ENCODE measurements around the gene FCRL4.

GRCh38 chr1:157600236-157600635 lies 2.4 kb upstream of the FCRL4 start:
- TF ChIP-seq CTCF (IDR thresholded peaks at IDR 0.05; ENCODE audit: extremely low read depth in 1 of 2, insufficient read depth in 1 of 2, low read depth in 1 of 2, low read length in 2 of 2): no peak
- TF ChIP-seq MAX (IDR thresholded peaks at IDR 0.05; ENCODE audit: insufficient read depth, insufficient read length): no peak
- TF ChIP-seq JUN (IDR thresholded peaks at IDR 0.05; ENCODE audit: borderline replicate concordance, insufficient read depth, insufficient read length, low read depth): no peak
